Measurements from ENCODE around the gene SLC23A2.

SLC23A2 gene

DNA sequence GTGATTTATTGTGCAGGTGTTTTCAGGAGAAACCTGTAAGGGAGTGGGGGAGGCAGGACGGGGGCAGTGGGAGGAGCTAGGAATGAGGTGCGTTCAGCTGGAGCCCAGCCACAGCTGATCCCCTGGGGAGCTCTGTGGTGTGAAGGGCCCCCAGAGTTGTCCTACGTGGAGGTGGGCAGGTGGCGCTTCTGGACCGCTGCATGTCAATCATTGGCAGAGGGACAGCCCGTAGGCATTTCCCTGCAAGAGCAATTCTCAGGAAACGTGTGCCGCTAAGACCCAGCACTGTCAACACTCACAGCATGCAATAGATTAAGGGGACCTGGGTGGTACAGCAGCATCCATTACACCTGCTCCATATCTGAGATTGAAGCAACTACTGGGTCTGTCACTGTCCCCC lies 191.6 kb downstream of the SLC23A2 start:
- no peak overlapping the region for H3K4me3 ChIP-seq (ENCODE audit: low read depth, low read length)
- in situ Hi-C loops (cut with HindIII; ENCODE audit: low sequenced_read_pairs) = no loop called here
- no peak for TF ChIP-seq CTCF (IDR thresholded peaks at IDR 0.05; ENCODE audit: low read depth, low read length)
- no peak for DNase-seq (ENCODE audit: low read depth, low spot score)

- no peak overlapping the region for H3K4me3 ChIP-seq (ENCODE audit: low read depth, low read length)
- no peak for TF ChIP-seq CTCF (IDR thresholded peaks at IDR 0.05; ENCODE audit: low read depth, low read length)
- peak; percentile 6 for DNase-seq (ENCODE audit: low read depth, low spot score)
- in situ Hi-C loops (cut with HindIII; ENCODE audit: low sequenced_read_pairs) = no loop called here
Observed at GRCh38 chr20:4808872-4809271, 192.4 kb downstream of the SLC23A2 start.

DNA sequence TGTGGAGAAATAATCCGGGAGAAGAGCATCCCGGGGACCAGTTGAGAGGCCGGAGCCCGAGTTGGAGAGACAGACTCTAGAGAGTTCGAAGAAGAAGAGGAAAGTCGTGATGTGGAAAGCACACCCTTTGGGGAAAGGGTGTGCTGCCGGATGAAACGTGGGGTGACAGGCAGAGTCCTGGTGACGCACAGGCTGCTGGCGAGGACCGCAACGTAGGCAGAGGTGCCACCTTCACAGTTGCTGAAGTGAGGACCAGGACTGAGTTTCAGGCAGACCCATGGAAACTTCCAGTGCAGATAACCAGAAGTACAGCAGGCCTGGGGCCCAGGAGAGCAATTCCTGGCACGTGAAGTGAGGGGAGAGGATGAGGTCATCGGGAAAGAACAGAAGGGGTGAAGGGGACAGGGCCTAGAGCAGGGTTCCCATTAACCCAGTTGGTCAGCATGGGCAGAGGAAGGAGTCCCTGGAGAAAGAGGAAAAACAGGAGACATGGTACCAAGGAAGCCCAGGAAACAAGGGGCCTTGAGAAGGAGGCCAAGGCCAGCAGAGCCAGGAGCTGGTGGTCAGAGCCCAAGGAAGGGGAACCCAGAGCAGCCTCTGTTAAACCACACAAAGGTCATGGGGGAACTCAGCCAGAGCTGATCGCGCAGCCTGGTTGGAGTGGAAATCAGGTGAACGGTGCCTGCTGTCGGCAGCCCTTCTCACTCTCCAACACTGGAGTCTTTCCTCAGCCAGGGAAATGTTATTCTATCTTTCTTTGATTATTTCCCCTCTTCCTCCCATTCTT lies 195.5 kb downstream of the SLC23A2 start:
- no peak for DNase-seq (ENCODE audit: low read depth, low spot score)
- H3K4me3 ChIP-seq (ENCODE audit: low read depth, low read length) = no peak overlapping the region
- in situ Hi-C loops (cut with HindIII; ENCODE audit: low sequenced_read_pairs) = no loop called here
- TF ChIP-seq CTCF (IDR thresholded peaks at IDR 0.05; ENCODE audit: low read depth, low read length) = no peak

DNA sequence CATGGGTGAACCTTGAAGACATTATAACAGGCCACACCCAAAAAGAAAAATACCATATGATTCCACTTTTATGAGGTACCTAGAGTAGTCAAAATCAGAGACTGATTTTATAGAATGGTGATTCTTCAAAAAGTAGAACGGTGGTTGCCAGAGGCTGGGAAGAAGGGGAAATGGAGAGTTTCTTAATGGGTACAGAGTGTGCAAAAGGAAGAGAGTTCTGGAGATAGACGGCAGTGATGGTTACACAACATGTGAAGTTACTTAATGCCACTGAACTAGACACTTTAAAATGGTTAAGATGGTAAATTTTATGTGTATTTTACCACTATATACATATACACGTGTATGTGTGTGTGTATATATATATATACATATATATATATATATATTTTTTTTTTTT lies 198.8 kb downstream of the SLC23A2 start:
- no peak overlapping the region for H3K4me3 ChIP-seq (ENCODE audit: low read depth, low read length)
- in situ Hi-C loops (cut with HindIII; ENCODE audit: low sequenced_read_pairs) = no loop called here
- DNase-seq (ENCODE audit: low read depth, low spot score) = no peak
- TF ChIP-seq CTCF (IDR thresholded peaks at IDR 0.05; ENCODE audit: low read depth, low read length) = no peak

All from astrocyte of the spinal cord (primary cell).